22Rv1 (cell line): ENCODE results near the gene CSMD2.

Experiments used
- ZFX ChIP-seq: fragments of 450-650 bp; IDR thresholded peaks from 2 replicates; pipeline ENCODE4 v1.6.1; 2017; ENCODE audit warnings: antibody characterized with exemption, borderline replicate concordance
- TF ChIP-seq, protein P1 (sequence below): fragments of 450-650 bp; IDR thresholded peaks from 2 replicates; pipeline ENCODE4 v1.5.1; 2017; ENCODE audit warnings: mild to moderate bottlenecking

DNA sequence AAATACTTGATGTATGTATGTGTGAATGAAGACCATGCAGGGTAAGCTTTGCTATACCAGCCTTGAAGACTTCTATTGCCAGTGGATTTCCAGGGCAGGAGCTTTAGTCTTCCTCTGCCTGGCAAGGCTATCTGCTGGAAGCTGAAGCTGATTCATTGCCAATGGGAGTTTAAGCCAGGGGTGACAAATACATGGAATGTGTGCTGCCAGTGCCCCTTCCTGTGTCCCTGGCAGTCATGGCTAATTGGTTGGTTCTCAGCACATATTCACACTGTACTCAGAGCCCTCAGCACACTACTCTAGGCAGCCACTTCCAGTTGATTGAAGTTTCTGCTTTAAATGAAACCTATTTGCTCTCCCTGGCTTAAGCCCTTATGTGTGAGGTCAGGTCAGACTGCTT, 691.1 kb downstream of the CSMD2 start:
- TF ChIP-seq, protein P1, sequence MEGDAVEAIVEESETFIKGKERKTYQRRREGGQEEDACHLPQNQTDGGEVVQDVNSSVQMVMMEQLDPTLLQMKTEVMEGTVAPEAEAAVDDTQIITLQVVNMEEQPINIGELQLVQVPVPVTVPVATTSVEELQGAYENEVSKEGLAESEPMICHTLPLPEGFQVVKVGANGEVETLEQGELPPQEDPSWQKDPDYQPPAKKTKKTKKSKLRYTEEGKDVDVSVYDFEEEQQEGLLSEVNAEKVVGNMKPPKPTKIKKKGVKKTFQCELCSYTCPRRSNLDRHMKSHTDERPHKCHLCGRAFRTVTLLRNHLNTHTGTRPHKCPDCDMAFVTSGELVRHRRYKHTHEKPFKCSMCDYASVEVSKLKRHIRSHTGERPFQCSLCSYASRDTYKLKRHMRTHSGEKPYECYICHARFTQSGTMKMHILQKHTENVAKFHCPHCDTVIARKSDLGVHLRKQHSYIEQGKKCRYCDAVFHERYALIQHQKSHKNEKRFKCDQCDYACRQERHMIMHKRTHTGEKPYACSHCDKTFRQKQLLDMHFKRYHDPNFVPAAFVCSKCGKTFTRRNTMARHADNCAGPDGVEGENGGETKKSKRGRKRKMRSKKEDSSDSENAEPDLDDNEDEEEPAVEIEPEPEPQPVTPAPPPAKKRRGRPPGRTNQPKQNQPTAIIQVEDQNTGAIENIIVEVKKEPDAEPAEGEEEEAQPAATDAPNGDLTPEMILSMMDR, result no peak
- no peak for TF ChIP-seq ZFX
